Activated CD8-positive, alpha-beta memory T cell treated with anti-CD3 and anti-CD28 coated beads, Interleukin-2, amount 10 ng/mL, durations not matched to agents 7 days and 5 days (primary cell): ENCODE data around the gene ESRRB. TPM values are rescaled to one million over a fixed set of nuclear protein-coding genes. Genes with fewer than 3 reads are reported as not detected.

Experiments used
- ATAC-seq: fragments of 150-1000 bp; cut with Tn5 transposase; one replicate; pipeline ENCODE4 v1.10.0; 2021; ENCODE audit warnings: moderate library complexity
- CTCF ChIA-PET: fragments of 350-600 bp; sonication (Branson Sonifier 250); formaldehyde crosslinking; loops from one replicate; lab custom pipeline; 2021; ENCODE audit warnings: antibody characterized with exemption; lab: Charles Lee
- DNase-seq: peaks from one replicate; pipeline ENCODE4 v3.0.0-alpha.2; 2020
- H3K27ac Mint-ChIP-seq: one replicate; pipeline ENCODE4 v1.8.0; 2021; ENCODE audit warnings: mild to moderate bottlenecking, mixed read lengths
- H3K27me3 Mint-ChIP-seq: one replicate; pipeline ENCODE4 v1.8.0; 2021; ENCODE audit warnings: mixed read lengths
- H3K36me3 Mint-ChIP-seq: one replicate; pipeline ENCODE4 v1.8.0; 2021; ENCODE audit warnings: mild to moderate bottlenecking, mixed read lengths
- H3K4me1 Mint-ChIP-seq: one replicate; pipeline ENCODE4 v1.8.0; 2021; ENCODE audit warnings: mixed read lengths
- H3K4me3 Mint-ChIP-seq: one replicate; pipeline ENCODE4 v1.8.0; 2021; ENCODE audit warnings: mild to moderate bottlenecking, moderate library complexity, mixed read lengths
- H3K9me3 Mint-ChIP-seq: one replicate; pipeline ENCODE4 v1.8.0; 2022; ENCODE audit warnings: low read depth, mixed read lengths
- total RNA-seq, 2 experiments: library from RNA; stranded (reverse); gene quantifications; one replicate each; pipeline ENCODE4 v1.2.3, GENCODE V29; 2021

Gene ESRRB
- total RNA-seq, 2 experiments from 2014 or later = not detected

GRCh38 chr14:76375484-76375883, 453 bp upstream of the ESRRB start:
- CTCF ChIA-PET = no interaction called here
- H3K27me3 Mint-ChIP-seq = peaks cover 69% of the 10 kb centered on the region

GRCh38 chr14:76376409-76376877, 506 bp downstream of the ESRRB start:
- Mint-ChIP-seq H3K36me3 (no peaks in the 10 kb centered on the region), H3K27me3 (peaks cover 74% of the 10 kb centered on the region), H3K9me3 (no peaks in the 10 kb centered on the region), H3K4me1 (peaks cover 4% of the 10 kb centered on the region), H3K27ac (no peak overlapping the region), H3K4me3 (no peak overlapping the region)
- no peak for ATAC-seq
- no peak for DNase-seq
- CTCF ChIA-PET = no interaction called here

More at GRCh38 chr14:76375484-76375883, 453 bp upstream of the ESRRB start:
- no peak for DNase-seq
- H3K4me1 Mint-ChIP-seq = peaks cover 4% of the 10 kb centered on the region
- H3K36me3 Mint-ChIP-seq = no peaks in the 10 kb centered on the region
- H3K27ac Mint-ChIP-seq = no peak overlapping the region
- no peak for ATAC-seq
- no peak overlapping the region for H3K4me3 Mint-ChIP-seq
- no peaks in the 10 kb centered on the region for H3K9me3 Mint-ChIP-seq

GRCh38 chr14:76376878-76377734, 1.2 kb downstream of the ESRRB start:
- no peak overlapping the region for H3K27ac Mint-ChIP-seq
- DNase-seq (no peak), ATAC-seq (no peak)
- CTCF ChIA-PET = no interaction called here
- no peaks in the 10 kb centered on the region for H3K9me3 Mint-ChIP-seq
- H3K4me1 Mint-ChIP-seq = peaks cover 4% of the 10 kb centered on the region
- H3K4me3 Mint-ChIP-seq = no peak overlapping the region
- peaks cover 78% of the 10 kb centered on the region for H3K27me3 Mint-ChIP-seq
- no peaks in the 10 kb centered on the region for H3K36me3 Mint-ChIP-seq

DNA sequence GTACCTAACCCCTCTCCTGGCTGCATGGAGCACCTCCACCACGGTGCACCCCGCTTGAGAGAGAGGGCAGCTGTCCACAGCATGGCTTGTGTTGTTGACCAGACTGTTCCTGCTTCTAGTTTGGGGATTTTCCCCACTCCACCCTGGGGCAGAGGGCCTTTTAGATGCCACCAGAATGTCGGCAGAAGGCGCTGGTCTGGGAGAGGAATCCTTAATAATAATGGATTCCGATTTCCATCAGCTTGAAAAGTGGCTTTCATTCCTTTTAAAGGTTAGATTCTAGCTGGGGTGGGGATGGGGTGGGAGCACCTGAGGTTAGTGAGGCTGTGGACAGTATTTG, 1.8 kb downstream of the ESRRB start:
- ATAC-seq (no peak), DNase-seq (no peak)
- Mint-ChIP-seq H3K4me1 (peaks cover 4% of the 10 kb centered on the region), H3K27ac (no peak overlapping the region), H3K36me3 (no peaks in the 10 kb centered on the region), H3K27me3 (peaks cover 81% of the 10 kb centered on the region), H3K9me3 (no peaks in the 10 kb centered on the region), H3K4me3 (no peak overlapping the region)
- CTCF ChIA-PET = interaction anchor here (1.5 kb wide), 1 partner anchor 10 kb away, joined by 8 read pairs; no protein-coding TSS in a partner anchor

- CTCF ChIA-PET = no interaction called here
- ATAC-seq (no peak), DNase-seq (no peak)
- Mint-ChIP-seq H3K27ac (no peak overlapping the region), H3K27me3 (peaks cover 88% of the 10 kb centered on the region), H3K4me1 (peaks cover 8% of the 10 kb centered on the region), H3K4me3 (no peak overlapping the region), H3K9me3 (no peaks in the 10 kb centered on the region), H3K36me3 (no peaks in the 10 kb centered on the region)
Observed at GRCh38 chr14:76380991-76381390, 5.1 kb downstream of the ESRRB start.

DNA sequence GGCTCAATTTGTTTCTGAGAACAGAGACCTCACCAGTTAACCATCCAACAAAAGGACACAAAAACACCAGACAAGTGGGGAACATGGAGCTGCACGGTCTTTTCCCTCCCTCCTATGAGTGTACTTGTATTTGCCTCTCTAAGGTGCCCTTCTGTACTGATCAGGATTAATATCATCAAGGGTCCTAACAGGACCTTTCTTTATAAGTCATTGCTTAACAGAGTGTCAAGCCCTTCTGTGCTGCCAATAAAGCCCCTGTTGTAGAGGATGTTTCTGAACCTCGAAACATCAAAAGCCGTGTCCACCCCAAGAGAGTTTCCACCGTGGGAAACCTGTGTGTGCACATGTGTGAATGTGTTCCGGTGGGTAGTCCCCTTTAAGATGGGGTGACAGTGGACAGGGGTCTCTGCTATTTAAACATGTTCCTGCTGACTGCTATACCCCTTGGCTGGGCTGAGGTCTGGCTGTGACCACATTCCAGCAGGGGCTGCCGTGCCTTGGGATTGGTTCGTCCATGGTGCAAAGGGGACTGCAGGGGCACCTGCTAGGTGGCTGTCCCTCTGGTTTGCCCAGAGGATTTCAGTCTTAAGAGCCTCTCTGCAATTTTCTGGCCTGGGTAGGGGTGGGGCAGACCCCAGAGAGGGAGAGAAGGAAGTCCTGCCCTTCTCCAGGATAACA, 6.0 kb downstream of the ESRRB start:
- DNase-seq (no peak), ATAC-seq (no peak)
- peaks cover 6% of the 10 kb centered on the region for H3K4me1 Mint-ChIP-seq
- CTCF ChIA-PET = no interaction called here
- H3K36me3 Mint-ChIP-seq = no peaks in the 10 kb centered on the region
- peaks cover 81% of the 10 kb centered on the region for H3K27me3 Mint-ChIP-seq
- no peak overlapping the region for H3K27ac Mint-ChIP-seq
- no peak overlapping the region for H3K4me3 Mint-ChIP-seq
- H3K9me3 Mint-ChIP-seq = no peaks in the 10 kb centered on the region

DNA sequence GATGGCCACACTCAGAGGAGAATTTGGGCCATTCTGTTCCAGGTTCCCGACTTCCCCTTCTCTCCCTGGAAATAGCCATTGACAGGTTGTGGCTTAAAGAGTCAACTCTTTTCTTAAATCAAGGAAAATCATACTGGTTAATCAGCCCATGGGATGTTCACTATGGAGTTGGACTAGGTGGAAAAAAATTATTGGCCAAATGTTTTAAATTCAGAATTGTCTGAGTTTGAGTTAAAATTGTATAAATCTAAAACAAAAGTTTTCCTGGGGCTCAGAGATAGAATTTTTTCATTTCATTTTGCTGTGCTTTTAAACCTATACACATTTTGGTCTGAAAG, 6.5 kb downstream of the ESRRB start:
- Mint-ChIP-seq H3K9me3 (no peaks in the 10 kb centered on the region), H3K36me3 (no peaks in the 10 kb centered on the region), H3K27ac (no peak overlapping the region), H3K4me1 (peaks cover 4% of the 10 kb centered on the region), H3K27me3 (peaks cover 79% of the 10 kb centered on the region), H3K4me3 (no peak overlapping the region)
- DNase-seq (no peak), ATAC-seq (no peak)
- CTCF ChIA-PET = no interaction called here

- H3K27ac Mint-ChIP-seq = no peak overlapping the region
- ATAC-seq (no peak), DNase-seq (no peak)
- peaks cover 3% of the 10 kb centered on the region for H3K4me1 Mint-ChIP-seq
- H3K9me3 Mint-ChIP-seq = no peaks in the 10 kb centered on the region
- H3K27me3 Mint-ChIP-seq = peaks cover 57% of the 10 kb centered on the region
- H3K4me3 Mint-ChIP-seq = no peak overlapping the region
- H3K36me3 Mint-ChIP-seq = no peaks in the 10 kb centered on the region
- CTCF ChIA-PET = interaction anchor here (2.6 kb wide), 1 partner anchor 334 kb away, joined by 9 read pairs; no protein-coding TSS in a partner anchor
Observed at GRCh38 chr14:76385435-76385834, 9.5 kb downstream of the ESRRB start.

DNA sequence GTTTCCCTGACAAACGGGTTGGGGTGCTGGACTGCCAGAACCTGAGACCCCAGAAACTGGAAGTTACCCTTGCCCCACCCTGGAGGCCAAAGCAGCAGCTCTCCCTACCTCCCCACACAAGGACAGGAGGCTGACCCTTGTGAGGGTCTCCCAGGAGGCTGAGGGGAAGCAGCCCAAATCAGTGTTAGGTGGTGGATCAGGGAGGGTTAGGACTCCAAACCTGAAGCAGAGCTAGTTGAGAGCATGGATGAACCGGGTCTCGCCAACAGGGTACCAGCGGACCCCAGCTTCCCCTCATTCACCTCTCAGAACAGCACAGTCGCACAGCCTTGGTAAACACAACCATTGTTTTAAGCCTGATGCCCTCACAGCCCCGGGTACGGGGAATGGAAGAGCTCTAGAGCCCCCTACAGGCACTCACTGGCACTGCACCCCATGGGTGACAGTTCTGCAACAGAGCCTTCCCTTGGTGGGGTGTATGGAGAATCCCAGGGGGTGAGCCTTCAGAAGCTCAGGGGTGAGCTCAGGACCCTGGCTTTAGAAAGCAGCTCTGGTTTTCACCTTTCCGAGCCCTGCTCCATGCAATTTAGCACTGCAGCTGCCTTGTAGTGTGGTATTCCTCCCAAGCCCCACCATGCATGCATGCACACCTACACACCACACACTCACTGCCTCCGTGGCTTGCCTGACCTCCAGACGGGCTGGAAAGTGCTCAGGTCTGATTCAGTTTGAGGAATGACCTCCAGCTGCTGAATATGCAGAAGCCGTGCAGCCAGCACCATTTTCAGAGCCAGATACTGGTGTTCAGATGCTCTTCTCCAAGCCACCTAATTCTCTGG, 11.2 kb downstream of the ESRRB start:
- Mint-ChIP-seq H3K27me3 (peaks cover 41% of the 10 kb centered on the region), H3K4me3 (no peak overlapping the region), H3K27ac (no peak overlapping the region), H3K36me3 (no peaks in the 10 kb centered on the region), H3K4me1 (peaks cover 3% of the 10 kb centered on the region), H3K9me3 (no peaks in the 10 kb centered on the region)
- DNase-seq = peak; percentile 74
- CTCF ChIA-PET = interaction anchor here (0.6 to 3.6 kb wide), 24 partner anchors 9 to 810 kb away, joined by 3 to 30 read pairs (median 4); no protein-coding TSS in a partner anchor
- peak; percentile 81 for ATAC-seq

DNA sequence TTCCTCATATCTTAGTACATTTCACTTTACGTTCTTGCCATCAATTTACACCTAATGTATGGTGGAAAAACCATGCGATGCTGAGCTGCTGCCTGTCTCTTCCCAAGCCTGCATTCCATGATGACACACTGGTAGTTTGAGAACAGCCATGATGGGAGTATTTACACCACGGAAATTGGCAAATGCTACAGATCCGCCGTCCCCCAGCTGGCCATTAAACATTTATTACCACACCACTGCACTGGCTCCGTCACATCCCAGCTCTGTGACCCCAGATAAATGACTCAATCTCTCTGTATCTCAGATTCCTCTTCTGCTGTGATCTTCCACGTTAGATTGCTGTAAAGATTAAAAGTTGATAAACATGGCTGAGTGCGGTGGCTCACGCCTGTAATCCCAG, 13.9 kb downstream of the ESRRB start:
- H3K4me3 Mint-ChIP-seq = no peak overlapping the region
- DNase-seq (no peak), ATAC-seq (no peak)
- CTCF ChIA-PET = interaction anchor here (3.6 kb wide), 1 partner anchor 338 kb away, joined by 30 read pairs; no protein-coding TSS in a partner anchor
- H3K27ac Mint-ChIP-seq = no peak overlapping the region
- peaks cover 19% of the 10 kb centered on the region for H3K27me3 Mint-ChIP-seq
- H3K9me3 Mint-ChIP-seq = no peaks in the 10 kb centered on the region
- no peaks in the 10 kb centered on the region for H3K36me3 Mint-ChIP-seq
- H3K4me1 Mint-ChIP-seq = peaks cover 3% of the 10 kb centered on the region

- no peaks in the 10 kb centered on the region for H3K9me3 Mint-ChIP-seq
- no peak for ATAC-seq
- H3K27me3 Mint-ChIP-seq = peaks cover 11% of the 10 kb centered on the region
- H3K27ac Mint-ChIP-seq = no peak overlapping the region
- DNase-seq = no peak
- H3K4me1 Mint-ChIP-seq = peaks cover 3% of the 10 kb centered on the region
- CTCF ChIA-PET = no interaction called here
- no peaks in the 10 kb centered on the region for H3K36me3 Mint-ChIP-seq
- no peak overlapping the region for H3K4me3 Mint-ChIP-seq
Observed at GRCh38 chr14:76390621-76391020, 14.7 kb downstream of the ESRRB start.

DNA sequence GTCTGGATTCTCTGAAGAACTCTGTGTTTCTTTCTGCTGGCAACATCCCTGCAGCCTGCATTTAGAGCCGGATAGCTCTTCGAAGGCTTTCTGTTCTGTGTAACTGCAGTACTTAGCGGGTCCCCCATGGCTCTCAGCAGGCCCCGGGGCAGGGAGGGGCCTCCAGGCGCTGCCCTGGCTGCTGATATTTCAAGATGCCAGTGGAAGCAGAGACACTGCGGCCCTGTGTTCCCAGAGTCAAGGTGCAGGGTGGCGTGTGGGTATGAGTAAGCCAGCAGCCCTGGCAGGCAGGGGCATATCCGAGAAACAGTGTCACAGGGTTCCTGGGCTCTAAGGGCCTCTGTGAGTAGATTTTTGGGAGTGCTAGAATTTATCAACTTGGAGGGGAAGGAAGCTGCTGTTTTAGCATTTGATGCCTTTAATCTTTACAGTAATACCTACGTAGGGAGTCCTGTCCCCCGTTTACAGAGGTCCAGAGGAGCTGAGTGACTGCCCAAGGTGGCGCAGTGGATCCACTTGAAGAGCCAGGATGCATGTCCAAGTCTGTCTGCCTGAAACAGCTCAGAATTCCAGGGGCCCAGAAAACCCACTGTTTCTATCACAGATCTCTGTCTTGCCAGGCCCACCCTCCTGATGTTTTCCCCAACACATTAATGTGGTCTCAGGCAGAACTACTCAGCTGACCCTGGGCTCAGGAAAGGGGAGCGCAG, 16.2 kb downstream of the ESRRB start:
- H3K9me3 Mint-ChIP-seq = no peaks in the 10 kb centered on the region
- no peak overlapping the region for H3K4me3 Mint-ChIP-seq
- CTCF ChIA-PET = no interaction called here
- peaks cover 12% of the 10 kb centered on the region for H3K27me3 Mint-ChIP-seq
- no peak for DNase-seq
- H3K36me3 Mint-ChIP-seq = no peaks in the 10 kb centered on the region
- H3K4me1 Mint-ChIP-seq = no peaks in the 10 kb centered on the region
- no peak overlapping the region for H3K27ac Mint-ChIP-seq
- ATAC-seq = no peak

DNA sequence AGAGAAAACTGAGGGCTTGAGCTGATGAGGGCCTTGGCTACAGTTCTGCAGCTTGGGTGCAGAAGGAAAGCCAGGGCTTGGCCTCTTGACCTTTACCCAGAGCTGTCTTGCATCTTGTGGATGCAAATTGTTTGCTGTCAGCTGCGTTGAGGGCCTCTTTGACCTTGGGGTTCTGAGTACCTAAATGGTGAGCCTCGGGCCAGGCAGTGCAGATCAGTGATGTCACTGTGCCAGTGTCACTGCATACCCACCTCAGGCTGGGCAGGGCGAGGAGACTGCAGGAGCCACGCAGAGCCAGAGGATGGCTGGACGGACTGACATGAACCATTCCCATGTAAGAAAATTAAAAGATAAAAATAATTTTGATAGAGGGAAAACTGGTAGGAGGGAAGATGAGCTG, 18.6 kb downstream of the ESRRB start:
- H3K27me3 Mint-ChIP-seq = peaks cover 9% of the 10 kb centered on the region
- H3K36me3 Mint-ChIP-seq = no peaks in the 10 kb centered on the region
- H3K4me3 Mint-ChIP-seq = no peak overlapping the region
- no peaks in the 10 kb centered on the region for H3K9me3 Mint-ChIP-seq
- ATAC-seq (no peak), DNase-seq (no peak)
- CTCF ChIA-PET = no interaction called here
- H3K27ac Mint-ChIP-seq = no peak overlapping the region
- no peaks in the 10 kb centered on the region for H3K4me1 Mint-ChIP-seq
